GM10266 (cell line): ENCODE measurements around the gene SPRY2.
"Not testable (repeated sequence)": the region's sequence is repeated elsewhere in the genome, so short reads cannot be mapped to it uniquely, and the experiment has no call there.

Source experiments
- DNase-seq: peaks from one replicate; pipeline ENCODE4 v3.0.0; 2012; ENCODE audit errors: extremely low spot score
- CTCF ChIP-seq: IDR thresholded peaks from 2 replicates; pipeline ENCODE4 v1.5.1; 2012; ENCODE audit warnings: mild to moderate bottlenecking, low read depth; ENCODE audit not compliant: control insufficient read depth, insufficient read depth; ENCODE audit errors: missing control alignments

The SPRY2 gene

GRCh38 chr13:80348750-80349149 is 7.8 kb upstream of the SPRY2 start:
- no peak for TF ChIP-seq CTCF

GRCh38 chr13:80348314-80348713 is 7.4 kb upstream of the SPRY2 start:
- TF ChIP-seq CTCF: no peak

More at GRCh38 chr13:80348750-80349149, 7.8 kb upstream of the SPRY2 start:
- DNase-seq: no peak

GRCh38 chr13:80345771-80346510 is 5.0 kb upstream of the SPRY2 start:
- DNase-seq: no peak
- TF ChIP-seq CTCF: no peak

More at GRCh38 chr13:80348314-80348713, 7.4 kb upstream of the SPRY2 start:
- no peak for DNase-seq

- DNase-seq: not testable (repeated sequence)
These were observed 3.1 kb upstream of the SPRY2 start for GRCh38 chr13:80344032-80344431.

- peak; percentile 82 for DNase-seq
These were observed 1.8 kb upstream of the SPRY2 start for GRCh38 chr13:80342471-80343371.

GRCh38 chr13:80341756-80342370 is 937 bp upstream of the SPRY2 start:
- TF ChIP-seq CTCF: no peak
- DNase-seq: no peak

More at GRCh38 chr13:80342471-80343371, 1.8 kb upstream of the SPRY2 start:
- TF ChIP-seq CTCF: peak; percentile 96

- TF ChIP-seq CTCF: no peak
- DNase-seq: no peak
These were observed 250 bp downstream of the SPRY2 start for GRCh38 chr13:80340651-80341100.
